HG03064 (cell line): ENCODE data around the gene FBXO21.
A peak's percentile ranks its signal among the peaks of the same experiment; 100 is the strongest.
"Not testable (repeated sequence)": the region's sequence is repeated elsewhere in the genome, so short reads cannot be mapped to it uniquely, and the experiment has no call there.

Source experiments
- ATAC-seq: cut with Tn5 transposase; IDR thresholded peaks from one replicate; pipeline ENCODE4 v1.9.1; 2021; ENCODE audit warnings: low read depth; ENCODE audit not compliant: unreplicated experiment

FBXO21 gene

DNA sequence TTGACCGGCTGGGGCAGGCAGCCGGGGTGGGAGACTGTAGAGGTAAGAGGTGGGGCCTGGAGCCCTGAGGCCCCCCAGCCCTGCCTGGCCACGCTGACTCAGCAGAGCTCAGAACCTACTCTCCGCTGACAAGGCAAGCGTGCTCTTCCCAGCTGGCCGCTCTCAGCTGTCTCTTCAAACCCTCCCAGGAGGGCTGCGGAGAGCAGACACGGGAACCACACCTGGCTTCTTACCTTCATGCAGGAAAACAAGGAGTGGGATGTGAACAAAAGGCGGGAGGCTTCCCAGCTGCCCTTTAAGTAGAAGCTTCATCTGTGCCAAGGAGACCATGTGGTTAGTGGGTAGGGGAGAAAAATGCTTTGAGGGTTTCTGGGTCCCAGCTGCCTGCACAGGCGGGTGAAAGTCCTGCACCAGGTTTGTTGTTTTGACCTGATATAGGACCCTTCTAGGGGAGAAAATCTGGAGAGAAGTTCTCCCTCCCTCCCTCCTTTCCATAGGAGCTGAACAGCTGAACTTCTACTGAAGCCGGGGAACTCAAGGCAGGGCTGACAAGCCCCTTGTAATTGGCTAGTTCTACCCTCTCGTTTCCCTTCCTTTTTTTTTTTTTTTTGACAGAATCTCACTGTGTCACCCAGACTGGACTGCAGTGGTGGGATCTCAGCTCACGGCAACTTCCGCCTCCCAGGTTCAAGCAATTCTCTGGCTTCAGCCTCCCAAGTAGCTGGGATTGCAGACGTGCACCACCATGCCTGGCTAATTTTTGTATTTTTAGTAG, 78.3 kb downstream of the FBXO21 start:
- no peak for ATAC-seq

GRCh38 chr12:117111386-117111785, 78.9 kb downstream of the FBXO21 start:
- ATAC-seq: no peak

- ATAC-seq: no peak
Measured at GRCh38 chr12:117109943-117110635, 80.2 kb downstream of the FBXO21 start.

GRCh38 chr12:117105902-117106301, 84.4 kb downstream of the FBXO21 start:
- ATAC-seq: no peak

DNA sequence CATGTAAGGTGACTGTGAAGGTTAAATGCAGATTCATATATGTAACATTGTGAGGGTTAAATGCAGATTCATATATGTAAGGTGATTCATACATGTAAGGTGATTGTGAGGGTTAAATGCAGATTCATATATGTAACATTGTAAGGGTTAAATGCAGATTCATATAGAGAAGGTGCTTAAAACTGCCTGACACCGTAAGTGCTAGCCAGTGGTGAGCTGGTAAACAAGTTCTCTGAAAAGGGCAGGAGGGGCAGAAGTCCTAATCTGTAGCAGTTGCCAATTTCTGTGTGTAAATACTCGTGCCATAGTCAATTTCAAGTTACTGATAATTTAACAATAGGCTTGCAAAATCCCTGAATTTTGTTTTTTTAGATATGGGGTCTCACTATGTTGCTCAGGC, 86.3 kb downstream of the FBXO21 start:
- ATAC-seq: not testable (repeated sequence)

DNA sequence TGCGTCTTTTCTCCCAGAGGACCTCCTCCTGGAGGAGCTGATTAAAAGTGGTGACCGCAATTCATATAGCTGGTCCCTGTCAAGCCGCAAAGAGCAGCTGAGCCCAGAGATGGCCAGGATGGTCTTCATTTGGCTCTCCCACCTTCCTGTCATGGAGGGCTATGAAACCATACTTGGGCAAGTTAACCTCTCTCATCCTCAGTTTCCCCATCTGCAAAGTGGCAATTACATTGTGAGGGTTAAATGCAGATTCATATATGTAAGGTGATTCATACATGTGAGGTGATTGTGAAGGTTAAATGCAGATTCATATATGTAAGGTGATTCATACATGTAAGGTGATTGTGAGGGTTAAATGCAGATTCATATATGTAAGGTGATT, 87.5 kb downstream of the FBXO21 start:
- ATAC-seq: no peak

DNA sequence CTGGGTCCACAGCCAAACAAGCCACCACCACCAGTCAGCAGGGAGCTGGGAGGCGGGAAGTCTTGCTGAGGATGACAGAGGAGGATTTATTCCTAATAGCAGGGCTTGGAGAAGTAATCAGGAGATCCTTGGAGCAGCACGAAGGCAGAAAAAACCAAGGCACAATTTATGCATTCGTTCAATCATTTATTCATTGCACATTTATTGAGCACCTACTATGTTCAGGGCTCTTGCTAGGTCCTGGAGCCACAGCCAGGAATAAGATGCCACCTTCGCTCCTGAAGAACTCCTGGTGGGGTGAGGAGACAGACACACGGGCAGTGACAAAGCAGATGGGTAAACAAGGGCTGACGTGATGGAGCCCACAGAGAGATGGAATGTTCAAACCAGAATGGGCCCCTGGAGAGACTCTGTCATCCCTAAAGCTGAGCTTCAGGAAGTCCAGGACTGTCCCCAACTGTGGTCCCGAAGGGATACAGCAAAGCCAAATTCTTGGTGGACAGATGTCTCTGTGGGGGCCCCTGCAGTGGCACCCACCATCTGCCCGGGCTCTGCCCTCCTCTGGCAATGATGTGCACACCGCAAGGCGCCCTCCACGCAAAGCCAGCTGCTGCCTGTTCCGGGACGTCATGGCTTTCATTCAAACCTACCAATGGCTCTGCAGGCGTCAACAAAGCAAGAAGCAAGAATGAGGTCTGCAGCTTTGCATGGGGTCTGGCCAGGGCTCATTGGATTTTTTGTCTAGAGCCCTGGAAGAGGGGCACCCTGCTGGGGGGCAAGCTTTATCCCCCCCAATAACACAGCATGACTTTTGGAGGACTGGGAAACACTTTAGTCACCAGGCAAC, 88.1 kb downstream of the FBXO21 start:
- ATAC-seq: no peak

DNA sequence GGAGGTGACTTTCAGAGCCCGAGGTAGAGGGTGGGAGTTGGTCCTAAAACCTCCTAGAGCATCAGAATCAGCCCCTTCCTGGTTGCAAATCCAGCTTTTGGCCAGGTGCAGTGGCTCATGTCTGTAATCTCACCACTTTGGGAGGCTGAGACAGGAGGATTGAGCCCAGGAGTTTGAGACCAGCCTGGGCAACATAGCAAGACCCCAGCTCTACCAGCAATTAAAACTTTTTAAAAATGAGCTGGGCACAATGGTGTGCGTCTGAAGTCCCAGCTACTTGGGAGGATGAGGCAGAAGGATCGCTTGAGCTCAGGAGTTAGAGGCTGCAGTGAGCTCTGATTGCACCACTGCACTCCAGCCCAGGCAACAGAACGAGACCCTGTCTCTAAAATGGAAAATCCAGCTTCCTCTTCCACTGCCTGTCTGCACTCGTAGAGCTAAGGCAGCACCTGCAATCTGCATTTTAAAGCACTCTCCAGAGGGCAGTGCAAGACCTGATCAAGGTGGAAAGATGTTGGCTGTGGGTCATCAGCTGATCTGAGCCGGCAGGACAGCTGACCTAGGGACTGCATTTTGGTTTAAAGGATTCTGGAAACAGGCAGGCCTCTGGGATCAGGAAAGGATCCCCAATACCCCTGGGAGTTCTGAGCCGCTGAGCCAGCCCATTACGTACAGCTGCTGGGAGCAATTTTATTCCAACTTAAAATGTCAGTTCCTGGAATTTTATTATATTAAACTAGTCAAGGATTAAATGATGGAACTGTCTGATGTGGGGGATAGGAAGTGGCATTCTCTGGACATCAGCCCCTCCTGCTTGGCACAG, 89.2 kb downstream of the FBXO21 start:
- ATAC-seq: no peak

- ATAC-seq: no peak
Measured at GRCh38 chr12:117100251-117100650, 90.0 kb downstream of the FBXO21 start.

GRCh38 chr12:117098361-117099217, 91.7 kb downstream of the FBXO21 start:
- ATAC-seq: peak; percentile 37

GRCh38 chr12:117098024-117098360, 92.3 kb downstream of the FBXO21 start:
- no peak for ATAC-seq

GRCh38 chr12:117097159-117097558, 93.1 kb downstream of the FBXO21 start:
- no peak for ATAC-seq

- no peak for ATAC-seq
Measured at GRCh38 chr12:117096501-117097042, 93.7 kb downstream of the FBXO21 start.

DNA sequence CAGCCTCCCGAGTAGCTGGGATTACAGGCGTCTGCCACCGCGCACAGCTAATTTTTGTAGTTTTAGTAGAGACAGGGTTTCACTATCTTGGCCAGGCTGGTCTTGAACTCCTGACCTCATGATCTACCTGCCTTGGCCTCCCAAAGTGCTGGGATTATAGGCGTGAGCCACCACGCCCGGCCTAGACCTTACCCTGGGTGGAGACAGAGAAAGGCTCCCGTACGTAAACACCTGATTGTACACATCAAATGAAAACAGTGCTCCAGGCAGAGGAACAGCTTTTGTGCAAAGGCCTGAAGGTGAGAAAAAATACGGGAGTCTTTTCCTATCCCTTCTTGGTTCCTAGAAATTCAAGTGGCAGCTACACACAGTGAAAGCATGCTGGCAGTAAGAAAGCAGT, 95.1 kb downstream of the FBXO21 start:
- ATAC-seq: not testable (repeated sequence)

DNA sequence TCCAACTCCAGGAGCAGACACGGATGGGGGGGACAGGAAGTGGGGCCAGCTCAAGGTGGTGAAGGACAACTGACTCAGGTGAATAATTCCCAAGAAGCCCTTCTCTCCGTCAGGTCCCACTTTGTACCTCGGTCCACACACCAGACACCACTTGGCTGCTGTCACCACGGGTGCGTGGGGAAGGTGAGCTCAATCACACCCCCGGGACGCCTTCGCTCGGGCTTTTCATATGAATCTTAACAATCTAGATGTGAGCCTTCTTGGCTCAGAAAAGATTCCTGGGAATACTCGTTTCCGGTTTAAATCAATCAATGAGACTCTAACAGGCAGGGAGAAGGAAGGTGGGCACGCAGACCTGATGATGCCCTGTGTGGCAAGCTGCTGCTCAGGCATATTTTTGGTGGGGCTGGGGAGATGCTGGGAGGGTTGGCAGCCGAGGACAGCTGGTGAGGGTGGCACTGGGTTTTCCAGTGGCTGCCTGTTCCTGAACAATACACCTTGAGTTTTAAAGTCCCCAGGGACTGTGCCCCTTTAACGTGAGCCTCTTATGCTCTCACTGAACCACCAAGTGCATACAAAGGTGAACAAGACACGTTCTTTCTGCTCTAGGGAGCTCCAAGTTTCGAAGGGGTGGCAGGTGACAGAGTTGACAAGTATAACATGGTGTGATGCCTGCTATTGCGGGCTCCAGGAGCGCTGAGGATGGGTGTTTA, 96.2 kb downstream of the FBXO21 start:
- ATAC-seq: no peak

DNA sequence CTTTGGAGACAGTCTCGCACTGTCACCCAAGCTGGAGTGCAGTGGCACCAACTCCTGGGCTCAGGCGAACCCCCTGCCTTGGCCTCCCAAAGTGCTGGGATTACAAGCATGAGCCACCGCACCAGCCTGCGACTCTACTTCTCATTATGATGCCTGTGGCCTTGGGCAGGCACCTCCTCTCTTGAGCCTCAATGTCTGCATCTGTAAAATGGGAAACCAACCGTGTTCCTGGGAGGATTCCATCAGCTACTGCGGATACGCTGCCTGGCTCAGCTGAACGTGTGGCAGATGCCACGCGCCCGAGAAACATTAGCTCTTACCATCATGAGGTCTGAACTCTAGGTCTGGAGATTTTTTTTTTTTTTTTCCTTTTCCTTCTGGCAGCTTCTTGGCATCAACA, 96.8 kb downstream of the FBXO21 start:
- no peak for ATAC-seq

DNA sequence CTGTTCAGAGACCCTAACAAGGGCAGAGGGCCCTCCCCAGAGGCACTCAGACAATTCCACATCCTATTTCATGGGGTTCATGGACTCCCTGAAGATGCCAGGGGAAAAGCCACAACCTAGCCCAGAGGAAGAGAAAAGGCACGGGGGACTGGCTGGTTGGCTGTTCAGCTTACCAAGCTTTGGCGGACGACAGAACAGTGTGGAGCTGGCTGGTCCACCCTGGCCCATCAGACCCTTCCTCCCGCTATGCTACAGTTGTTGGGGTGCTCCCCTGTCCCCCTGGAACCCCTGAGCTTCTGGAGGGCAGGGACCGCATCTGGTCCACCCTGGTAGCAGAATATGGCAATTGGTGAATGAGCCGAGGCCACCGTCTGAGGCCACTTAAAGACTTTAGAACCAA, 97.4 kb downstream of the FBXO21 start:
- no peak for ATAC-seq

- ATAC-seq: no peak
Measured at GRCh38 chr12:117092511-117092780, 97.8 kb downstream of the FBXO21 start.
